Peyer's patch (tissue), 4 donors: ENCODE data around the gene B3GNT5.

Experiments
- CTCF ChIP-seq, 6 experiments: fragments of 450-650 bp in 4 of 6; fragments of 200-600 bp in 2 of 6; sonication (generic) in 1 of 6; IDR thresholded peaks; one replicate each; pipeline ENCODE4 v1.5.1; 2017 to 2019; ENCODE audit warnings: antibody characterized with exemption in 6 of 6, mild to moderate bottlenecking in 3 of 6, moderate library complexity in 1 of 6
- POLR2A ChIP-seq, 2 donors: fragments of 450-650 bp; IDR thresholded peaks; one replicate each; pipeline ENCODE4 v1.5.1; 2017; ENCODE audit warnings: antibody characterized with exemption in 2 of 2, mild to moderate bottlenecking in 2 of 2, moderate library complexity in 2 of 2

GRCh38 chr3:183279371-183279770, 26.3 kb downstream of the B3GNT5 start:
- no peak for TF ChIP-seq CTCF (IDR thresholded peaks at IDR 0.05)
- TF ChIP-seq POLR2A (IDR thresholded peaks at IDR 0.05), result no peak
